Endothelial cell of umbilical vein (primary cell): Measurements from ENCODE around the gene GAP43. TPM values are rescaled to one million over a fixed set of nuclear protein-coding genes. Genes with fewer than 3 reads are reported as not detected.

Source experiments
- BruUV-seq: library from RNA; stranded (reverse); fragments of 400-500 nt; replicated peaks from 2 replicates; lab custom pipeline; 2021; lab: Mats Ljungman, UMichigan
- CTCF ChIA-PET: fragments of 300-600, 350-600 bp; sonication (Branson Sonifier 250); formaldehyde crosslinking; loops from one replicate; lab custom pipeline; 2021; ENCODE audit warnings: antibody characterized with exemption, inconsistent platforms; lab: Charles Lee
- POLR2A ChIA-PET: fragments of 300-600, 350-600 bp; sonication (Branson Sonifier 250); formaldehyde crosslinking; loops from one replicate; lab custom pipeline; 2021; ENCODE audit warnings: antibody characterized with exemption, inconsistent platforms; lab: Charles Lee
- DNase-seq: peaks from one replicate; pipeline ENCODE4 v3.0.0-alpha.2; 2011; ENCODE audit warnings: low read depth, low spot score
- FAIRE-seq: peaks from 2 replicates; lab custom pipeline; 2011; peaks lifted over from hg19 to GRCh38; lab: Jason Lieb, UNC
- H2AFZ ChIP-seq: 2 replicates; pipeline ENCODE4 v1.6.0; 2012; ENCODE audit warnings: low read depth, low read length, control low read depth, inconsistent platforms
- H3K27ac ChIP-seq: 2 replicates; pipeline ENCODE4 v1.5.1; 2011; ENCODE audit warnings: low read depth, mild to moderate bottlenecking, control low read depth, low read length, moderate library complexity; ENCODE audit not compliant: insufficient read depth
- H3K27me3 ChIP-seq, 2 experiments: 2 replicates each; pipeline versions ENCODE4 v1.6.0 to v1.6.1; 2011; ENCODE audit warnings: low read length in 2 of 2, mixed read lengths in 1 of 2; ENCODE audit not compliant: control insufficient read depth in 2 of 2, insufficient read depth in 2 of 2
- H3K36me3 ChIP-seq, 2 experiments: 2 replicates in 1 of 2; 3 replicates in 1 of 2; pipeline ENCODE4 v1.5.1; 2011; ENCODE audit warnings: low read length in 2 of 2, mild to moderate bottlenecking in 1 of 2, moderate library complexity in 1 of 2; ENCODE audit not compliant: control insufficient read depth in 2 of 2, insufficient read depth in 2 of 2; ENCODE audit errors: extremely low read depth in 1 of 2
- H3K4me1 ChIP-seq: 3 replicates; pipeline ENCODE4 v1.5.1; 2011; ENCODE audit warnings: mild to moderate bottlenecking, low read length; ENCODE audit not compliant: control insufficient read depth, insufficient read depth; ENCODE audit errors: extremely low read depth
- H3K4me2 ChIP-seq: 2 replicates; pipeline ENCODE4 v1.6.1; 2011; ENCODE audit warnings: low read length, control low read depth, mixed read lengths; ENCODE audit not compliant: insufficient read depth
- H3K4me3 ChIP-seq, 3 experiments: fragments of 200-600 bp in 1 of 3; sonication (generic), shearing (Covaris generic) in 1 of 3; replicated peaks in 1 of 3; 2 replicates each; pipeline ENCODE4 v1.5.1; 2011 to 2016; ENCODE audit warnings: control low read depth in 3 of 3, low read length in 3 of 3, mild to moderate bottlenecking in 2 of 3, inconsistent platforms in 1 of 3, low read depth in 1 of 3, moderate library complexity in 1 of 3; ENCODE audit not compliant: insufficient read depth in 1 of 3
- H3K79me2 ChIP-seq: 2 replicates; pipeline ENCODE4 v1.6.0; 2012; ENCODE audit warnings: low read length, inconsistent platforms; ENCODE audit not compliant: control insufficient read depth, insufficient read depth
- H3K9ac ChIP-seq: replicated peaks from 2 replicates; pipeline ENCODE3; 2011; ENCODE audit warnings: low read length, control low read depth; ENCODE audit not compliant: insufficient read depth; ENCODE audit errors: extremely low read depth
- H3K9me1 ChIP-seq: replicated peaks from 3 replicates; pipeline ENCODE4 v1.6.0; 2011; ENCODE audit warnings: mild to moderate bottlenecking, low read length; ENCODE audit not compliant: control insufficient read depth, insufficient read depth; ENCODE audit errors: extremely low read depth
- H3K9me3 ChIP-seq: replicated peaks from 2 replicates; pipeline ENCODE4 v1.5.1; 2012; ENCODE audit warnings: low read length, inconsistent platforms; ENCODE audit not compliant: control insufficient read depth, insufficient read depth
- H4K20me1 ChIP-seq: replicated peaks from 2 replicates; pipeline ENCODE3; 2011; ENCODE audit warnings: mild to moderate bottlenecking, low read length; ENCODE audit not compliant: control insufficient read depth, insufficient read depth; ENCODE audit errors: extremely low read depth
- EZH2 ChIP-seq: IDR thresholded peaks from 2 replicates; pipeline ENCODE4 v1.6.1; 2012; ENCODE audit warnings: borderline replicate concordance, low read depth, mild to moderate bottlenecking, moderate library complexity, low read length, inconsistent platforms; ENCODE audit not compliant: severe bottlenecking
- FOS ChIP-seq: IDR thresholded peaks from 2 replicates; pipeline ENCODE4 v1.6.1; 2011; ENCODE audit warnings: mild to moderate bottlenecking, low read length, moderate library complexity, borderline replicate concordance; ENCODE audit not compliant: insufficient read depth
- GATA2 ChIP-seq: IDR thresholded peaks from 2 replicates; pipeline ENCODE4 v1.7.0; 2011; ENCODE audit warnings: low read depth, mild to moderate bottlenecking, moderate library complexity, mixed read lengths, low read length; ENCODE audit not compliant: insufficient read length, insufficient read depth
- JUN ChIP-seq: IDR thresholded peaks from 2 replicates; pipeline ENCODE4 v1.6.1; 2011; ENCODE audit warnings: borderline replicate concordance, low read depth; ENCODE audit not compliant: insufficient read length, insufficient read depth
- MAX ChIP-seq: IDR thresholded peaks from 2 replicates; pipeline ENCODE4 v1.6.1; 2011; ENCODE audit not compliant: insufficient read depth, insufficient read length
- MYC ChIP-seq: IDR thresholded peaks from one replicate; pipeline ENCODE4 v1.6.1; 2011; ENCODE audit warnings: mild to moderate bottlenecking, low read depth, low read length
- POLR2A ChIP-seq: IDR thresholded peaks from 2 replicates; pipeline ENCODE4 v1.6.1; 2012; ENCODE audit warnings: low read depth, mild to moderate bottlenecking, control low read depth, low read length
- POLR2AphosphoS5 ChIP-seq: IDR thresholded peaks from 2 replicates; pipeline ENCODE4 v1.6.1; 2012; ENCODE audit warnings: low read depth, mild to moderate bottlenecking, control low read depth, low read length, moderate library complexity; ENCODE audit not compliant: insufficient read depth
- dilution Hi-C: fragments of 300-500 bp; cut with MboI; formaldehyde crosslinking; loops from one replicate; pipeline ENCODE4 v1.15.0; 2019; ENCODE audit warnings: low sequenced_read_pairs; ENCODE audit not compliant: extremely low pct_ligation_motif_present
- intact Hi-C: fragments of 100-400 bp; cut with micrococcal nuclease; formaldehyde crosslinking; loops from one replicate; pipeline ENCODE4 v1.10.0; 2022
- polyA plus RNA-seq, 4 experiments: library from polyadenylated mRNA; depleted of rRNA in 3 of 4; stranded (reverse) in 3 of 4; unstranded in 1 of 4; fragments of >200 nt; gene quantifications; 2 replicates each; pipeline versions ENCODE4 v1.2.1 to v1.2.3, GENCODE V29; 2011 to 2012; ENCODE audit warnings: missing spikeins in 1 of 4
- total RNA-seq: library from RNA; stranded (reverse); gene quantifications from 2 replicates; pipeline ENCODE4 v1.2.3, GENCODE V29; 2021
- TF ChIP-seq, protein P1 (sequence below), 2 donors: IDR thresholded peaks; 1 replicate in 1 of 2; 2 replicates in 1 of 2; pipeline ENCODE4 v1.5.1; 2011; ENCODE audit warnings: low read length in 2 of 2, mild to moderate bottlenecking in 2 of 2, moderate library complexity in 2 of 2, control low read depth in 1 of 2, inconsistent platforms in 1 of 2, low read depth in 1 of 2; ENCODE audit not compliant: insufficient read depth in 1 of 2; ENCODE audit errors: extremely low read depth in 1 of 2

GAP43 gene
- total and polyA plus RNA-seq, 2 donors (not counting 3 experiments of a cell fraction or from before 2014, with no cell fraction given): 0.06 TPM; not detected in 1

DNA sequence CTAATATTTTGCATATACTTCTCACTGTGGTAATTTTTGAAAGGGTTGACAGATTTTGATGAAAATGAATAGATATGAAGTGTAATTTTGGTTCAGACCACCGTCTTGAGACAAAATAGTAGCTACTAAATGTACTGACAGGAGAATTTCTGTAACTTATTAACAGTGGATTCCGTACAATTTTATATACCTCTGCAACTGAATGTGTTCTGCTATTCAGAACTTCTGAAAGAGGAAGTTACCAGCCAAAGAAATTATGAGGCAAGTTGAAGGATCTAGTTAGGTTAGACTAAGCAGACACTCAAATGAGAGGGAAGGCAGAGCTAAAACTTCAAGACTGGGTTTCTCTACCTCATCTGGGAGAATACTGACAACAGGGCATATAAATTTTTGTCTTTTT is 29.4 kb downstream of the GAP43 start:
- Histone ChIP-seq H3K4me2 (no peak overlapping the region), H3K36me3 (no peaks in the 10 kb centered on the region), H3K9ac (no peak overlapping the region), H3K79me2 (no peaks in the 10 kb centered on the region), H3K4me1 (peaks cover 2% of the 10 kb centered on the region), H2AFZ (no peak overlapping the region), H3K9me3 (no peaks in the 10 kb centered on the region), H3K4me3 (no peak overlapping the region), H3K9me1 (no peaks in the 10 kb centered on the region), H4K20me1 (no peaks in the 10 kb centered on the region), H3K27me3 (peaks cover 0 to 3% of the 10 kb centered on the region in 2 experiments), H3K27ac (no peak overlapping the region)
- DNase-seq: no peak
- intact Hi-C loops (loop anchor here (10.0 kb wide), 1 partner anchor 1438 kb away; no protein-coding TSS in a partner anchor), dilution Hi-C loops (no loop called here)
- FAIRE-seq: no peak
- no TSS peak for BruUV-seq
- TF ChIP-seq MAX: no peak
- TF ChIP-seq FOS: no peak
- no peak for TF ChIP-seq POLR2A
- TF ChIP-seq, protein P1, sequence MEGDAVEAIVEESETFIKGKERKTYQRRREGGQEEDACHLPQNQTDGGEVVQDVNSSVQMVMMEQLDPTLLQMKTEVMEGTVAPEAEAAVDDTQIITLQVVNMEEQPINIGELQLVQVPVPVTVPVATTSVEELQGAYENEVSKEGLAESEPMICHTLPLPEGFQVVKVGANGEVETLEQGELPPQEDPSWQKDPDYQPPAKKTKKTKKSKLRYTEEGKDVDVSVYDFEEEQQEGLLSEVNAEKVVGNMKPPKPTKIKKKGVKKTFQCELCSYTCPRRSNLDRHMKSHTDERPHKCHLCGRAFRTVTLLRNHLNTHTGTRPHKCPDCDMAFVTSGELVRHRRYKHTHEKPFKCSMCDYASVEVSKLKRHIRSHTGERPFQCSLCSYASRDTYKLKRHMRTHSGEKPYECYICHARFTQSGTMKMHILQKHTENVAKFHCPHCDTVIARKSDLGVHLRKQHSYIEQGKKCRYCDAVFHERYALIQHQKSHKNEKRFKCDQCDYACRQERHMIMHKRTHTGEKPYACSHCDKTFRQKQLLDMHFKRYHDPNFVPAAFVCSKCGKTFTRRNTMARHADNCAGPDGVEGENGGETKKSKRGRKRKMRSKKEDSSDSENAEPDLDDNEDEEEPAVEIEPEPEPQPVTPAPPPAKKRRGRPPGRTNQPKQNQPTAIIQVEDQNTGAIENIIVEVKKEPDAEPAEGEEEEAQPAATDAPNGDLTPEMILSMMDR (IDR thresholded peaks at IDR 0.05; ENCODE audit: extremely low read depth in 1 of 2, insufficient read depth in 1 of 2, low read depth in 1 of 2, low read length in 2 of 2): no peak
- TF ChIP-seq POLR2AphosphoS5: no peak
- no peak for TF ChIP-seq EZH2
- TF ChIP-seq GATA2: no peak
- no peak for TF ChIP-seq JUN
- TF ChIP-seq MYC: no peak
- CTCF ChIA-PET: no interaction called here
- POLR2A ChIA-PET: no interaction called here
